Measurements from ENCODE around the gene DNAH1. TPM values are rescaled to one million over a fixed set of nuclear protein-coding genes. Genes with fewer than 3 reads are reported as not detected.

The DNAH1 gene
- total RNA-seq, 2 donors from 2014 or later: 7.0 to 9.1 TPM

GRCh38 chr3:52298149-52299098 lies 17.7 kb upstream of the DNAH1 start:
- Histone ChIP-seq H3K4me3 (no peak overlapping the region), H3K4me1 (peaks cover 2% of the 10 kb centered on the region), H3K27ac (no peak overlapping the region), H3K27me3 (no peaks in the 10 kb centered on the region), H3K9me3 (no peaks in the 10 kb centered on the region), H3K36me3 (no peaks in the 10 kb centered on the region), H3K9ac (ENCODE audit: low read depth in 2 of 2, low read length in 2 of 2) (no peak overlapping the region)
- DNase-seq: no peak
- intact Hi-C loops (cut with DNase I): no loop called here
- no peak for TF ChIP-seq CTCF (IDR thresholded peaks at IDR 0.05)

- DNase-seq: no peak
- intact Hi-C loops (cut with DNase I): no loop called here
- Histone ChIP-seq H3K36me3 (no peaks in the 10 kb centered on the region), H3K27ac (no peak overlapping the region), H3K27me3 (no peaks in the 10 kb centered on the region), H3K9me3 (no peaks in the 10 kb centered on the region), H3K4me3 (no peak overlapping the region), H3K9ac (ENCODE audit: low read depth in 2 of 2, low read length in 2 of 2) (no peak overlapping the region), H3K4me1 (peaks cover 2% of the 10 kb centered on the region)
- TF ChIP-seq CTCF (IDR thresholded peaks at IDR 0.05): no peak
Measured at GRCh38 chr3:52299247-52299878, 16.8 kb upstream of the DNAH1 start.

GRCh38 chr3:52299879-52300611 lies 16.1 kb upstream of the DNAH1 start:
- H3K4me3 ChIP-seq: no peak overlapping the region
- DNase-seq: no peak
- H3K27ac ChIP-seq: no peak overlapping the region
- intact Hi-C loops (cut with DNase I): no loop called here
- H3K27me3 ChIP-seq: no peaks in the 10 kb centered on the region
- no peak overlapping the region for H3K9ac ChIP-seq (ENCODE audit: low read depth in 2 of 2, low read length in 2 of 2)
- TF ChIP-seq CTCF (IDR thresholded peaks at IDR 0.05): no peak
- peaks cover 2% of the 10 kb centered on the region for H3K4me1 ChIP-seq
- no peaks in the 10 kb centered on the region for H3K36me3 ChIP-seq
- no peaks in the 10 kb centered on the region for H3K9me3 ChIP-seq

- Histone ChIP-seq H3K36me3 (no peaks in the 10 kb centered on the region), H3K4me3 (no peak overlapping the region), H3K4me1 (peaks cover 6% of the 10 kb centered on the region), H3K9me3 (no peaks in the 10 kb centered on the region), H3K27ac (no peak overlapping the region), H3K9ac (ENCODE audit: low read depth in 2 of 2, low read length in 2 of 2) (no peak overlapping the region), H3K27me3 (no peaks in the 10 kb centered on the region)
- no peak for TF ChIP-seq CTCF (IDR thresholded peaks at IDR 0.05)
- intact Hi-C loops (cut with DNase I): no loop called here
- DNase-seq: no peak
Measured at GRCh38 chr3:52302426-52303145, 13.5 kb upstream of the DNAH1 start.

- peaks cover 6% of the 10 kb centered on the region for H3K4me1 ChIP-seq
- no peak overlapping the region for H3K4me3 ChIP-seq
- H3K36me3 ChIP-seq: no peaks in the 10 kb centered on the region
- H3K27ac ChIP-seq: no peak overlapping the region
- H3K27me3 ChIP-seq: no peaks in the 10 kb centered on the region
- intact Hi-C loops (cut with DNase I): no loop called here
- no peak overlapping the region for H3K9ac ChIP-seq (ENCODE audit: low read depth in 2 of 2, low read length in 2 of 2)
- H3K9me3 ChIP-seq: no peaks in the 10 kb centered on the region
- no peak for TF ChIP-seq CTCF (IDR thresholded peaks at IDR 0.05)
- no peak for DNase-seq
Measured at GRCh38 chr3:52303811-52304210, 12.3 kb upstream of the DNAH1 start.

All from colonic mucosa (tissue), 4 donors.